ENCODE results near the gene CTSD. TPM values are rescaled to one million over a fixed set of nuclear protein-coding genes. Genes with fewer than 3 reads are reported as not detected.

Gene CTSD
- total RNA-seq, 1 donor from 2014 or later: 44.9 TPM

DNA sequence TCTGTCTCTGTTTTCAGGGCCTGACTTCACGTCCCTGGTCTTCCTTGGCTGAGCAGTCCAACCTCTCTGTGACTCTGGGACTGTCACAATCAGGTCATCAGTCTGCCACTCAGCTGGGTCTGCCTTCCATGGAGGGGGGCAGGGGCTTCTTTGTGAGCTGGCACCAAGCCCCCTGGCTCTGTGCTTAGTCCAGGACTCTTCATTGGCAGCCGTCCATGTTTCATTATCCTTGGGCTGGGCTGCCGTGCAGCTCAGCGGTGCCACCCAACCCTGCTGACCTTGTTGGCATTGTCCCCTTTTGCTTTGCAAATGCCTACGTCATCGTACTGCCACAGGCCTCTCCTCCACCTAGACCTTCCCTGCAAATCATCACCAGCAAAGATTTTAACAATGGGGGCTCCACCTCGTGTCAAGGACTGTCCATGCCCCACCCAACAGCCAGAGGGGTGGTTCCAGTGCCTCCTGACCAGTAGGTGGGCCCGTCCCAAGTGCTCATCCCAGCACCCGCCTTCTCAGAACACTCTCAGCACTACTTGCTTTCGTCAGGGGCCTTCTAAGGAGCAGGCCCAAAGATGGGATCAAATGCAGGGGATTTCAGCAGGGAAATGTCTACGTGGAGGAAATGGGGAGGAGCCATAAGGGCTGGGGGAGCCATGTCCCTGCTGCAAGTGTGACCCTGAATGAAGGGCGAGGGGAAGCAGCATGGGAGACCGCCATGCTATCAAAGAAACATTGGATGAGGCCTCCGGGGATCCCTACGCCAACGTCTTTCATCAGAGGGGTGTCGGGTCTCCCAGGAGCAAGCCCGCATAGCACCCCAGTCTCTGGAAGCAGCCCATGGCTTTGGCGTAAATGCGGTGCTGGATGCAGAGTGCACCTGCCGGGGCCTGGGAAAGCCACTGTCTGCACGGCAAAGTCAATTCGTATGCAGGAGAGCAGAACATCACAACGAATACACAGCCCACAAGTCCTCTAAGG, 48.5 kb downstream of the CTSD start:
- no peaks in the 10 kb centered on the region for H3K9me3 ChIP-seq (ENCODE audit: control insufficient read depth in 3 of 3, low read length in 3 of 3)
- H3K4me3 ChIP-seq (ENCODE audit: low read length in 3 of 3): no peak overlapping the region
- no peaks in the 10 kb centered on the region for H3K36me3 ChIP-seq (ENCODE audit: control insufficient read depth in 3 of 3, insufficient read depth in 3 of 3, low read length in 3 of 3)
- H3K4me1 ChIP-seq (ENCODE audit: control insufficient read depth in 3 of 3, insufficient read depth in 3 of 3, low read length in 3 of 3): peaks cover 0 to 9% (median 5%) of the 10 kb centered on the region in 3 donors
- H3K9ac ChIP-seq (ENCODE audit: low read depth in 1 of 3, low read length in 3 of 3): no peak overlapping the region
- H3K27ac ChIP-seq (ENCODE audit: low read depth, low read length): no peak overlapping the region
- no peaks in the 10 kb centered on the region for H3K27me3 ChIP-seq (ENCODE audit: control insufficient read depth in 3 of 3, insufficient read depth in 3 of 3, low read length in 3 of 3)

DNA sequence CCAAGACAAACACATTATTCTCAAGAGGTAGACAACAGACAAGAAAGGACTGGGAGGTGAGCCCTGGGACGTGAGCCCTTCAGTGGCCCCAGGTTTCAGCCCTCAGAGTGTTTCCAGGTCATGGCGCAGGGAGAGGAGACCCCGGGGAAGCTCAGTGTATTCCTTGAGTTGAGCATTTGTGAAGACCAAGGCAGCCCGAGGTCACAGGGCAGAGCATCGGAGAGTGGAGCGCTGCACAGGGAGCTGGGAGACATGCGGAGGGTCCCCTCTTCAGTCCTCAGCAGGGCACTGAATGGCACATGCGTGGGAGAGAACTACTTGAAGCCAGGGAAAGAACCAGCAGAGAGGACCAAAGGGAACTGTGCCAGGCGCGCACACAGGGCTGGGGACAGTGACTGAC, 55.0 kb downstream of the CTSD start:
- H3K36me3 ChIP-seq (ENCODE audit: control insufficient read depth in 3 of 3, insufficient read depth in 3 of 3, low read length in 3 of 3): no peaks in the 10 kb centered on the region
- H3K9me3 ChIP-seq (ENCODE audit: control insufficient read depth in 3 of 3, low read length in 3 of 3): no peaks in the 10 kb centered on the region
- H3K27me3 ChIP-seq (ENCODE audit: control insufficient read depth in 3 of 3, insufficient read depth in 3 of 3, low read length in 3 of 3): no peaks in the 10 kb centered on the region
- H3K27ac ChIP-seq (ENCODE audit: low read depth, low read length): no peak overlapping the region
- peaks cover 0 to 4% (median 0%) of the 10 kb centered on the region in 3 donors for H3K4me1 ChIP-seq (ENCODE audit: control insufficient read depth in 3 of 3, insufficient read depth in 3 of 3, low read length in 3 of 3)
- no peak overlapping the region for H3K9ac ChIP-seq (ENCODE audit: low read depth in 1 of 3, low read length in 3 of 3)
- no peak overlapping the region for H3K4me3 ChIP-seq (ENCODE audit: low read length in 3 of 3)

DNA sequence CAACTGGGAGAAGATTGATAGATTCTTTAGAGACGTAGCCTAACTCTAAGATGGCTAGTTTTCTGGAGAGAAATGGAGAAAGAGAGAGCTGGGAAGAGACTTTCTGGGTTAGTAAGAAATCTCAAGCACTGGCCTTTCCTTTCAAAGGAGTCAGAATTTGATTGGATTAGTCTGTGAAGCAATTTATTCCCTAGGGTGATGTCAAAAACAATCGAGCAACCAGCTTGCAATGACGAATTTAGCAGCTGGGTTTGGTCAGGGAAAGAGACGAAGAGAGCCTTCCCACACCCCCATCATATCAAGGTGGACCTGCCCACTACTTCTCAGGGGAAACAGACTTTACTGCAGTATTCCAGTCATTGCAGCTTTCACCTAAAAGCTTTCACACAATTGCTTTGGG, 56.0 kb downstream of the CTSD start:
- no peaks in the 10 kb centered on the region for H3K27me3 ChIP-seq (ENCODE audit: control insufficient read depth in 3 of 3, insufficient read depth in 3 of 3, low read length in 3 of 3)

DNA sequence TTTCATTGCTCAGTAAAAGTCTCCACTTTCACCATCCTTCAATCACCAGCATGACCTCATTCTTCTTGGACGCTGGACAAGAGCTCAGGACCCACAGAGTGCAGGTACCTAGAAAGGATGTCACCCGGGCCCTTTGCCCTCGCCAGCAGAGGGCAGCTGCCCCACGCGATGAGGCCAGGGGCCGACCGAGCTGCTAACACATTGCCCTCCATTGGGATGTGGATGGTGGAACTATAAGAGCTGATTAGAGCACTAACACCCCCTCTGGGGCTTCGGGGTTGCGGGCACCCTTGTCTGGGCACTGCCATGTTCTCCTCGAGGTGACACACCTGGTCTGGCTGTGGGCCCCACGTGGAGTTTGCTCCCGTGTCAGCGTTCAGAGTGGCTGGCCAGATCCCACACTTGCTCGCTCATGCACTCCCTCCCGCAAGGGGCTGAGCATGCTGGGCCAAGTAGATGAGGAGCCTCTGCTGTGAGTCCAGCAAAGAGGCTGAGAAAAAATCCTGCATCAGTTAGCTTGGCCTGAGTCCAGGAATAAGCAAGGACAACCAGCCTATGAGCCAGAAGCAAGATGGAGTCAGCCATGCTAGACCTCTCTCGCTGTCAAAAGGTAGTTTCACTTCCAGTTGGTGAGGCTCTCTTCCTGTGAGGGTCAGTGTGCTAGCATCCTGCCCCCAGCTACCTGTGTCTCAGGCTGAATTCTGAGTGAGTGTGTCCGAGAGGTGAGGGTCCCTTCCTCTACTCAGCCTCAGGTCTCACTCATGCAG, 56.9 kb downstream of the CTSD start:
- Histone ChIP-seq H3K27ac (ENCODE audit: low read depth, low read length) (no peak overlapping the region), H3K4me1 (ENCODE audit: control insufficient read depth in 3 of 3, insufficient read depth in 3 of 3, low read length in 3 of 3) (peaks cover 0 to 4% (median 0%) of the 10 kb centered on the region in 3 donors), H3K27me3 (ENCODE audit: control insufficient read depth in 3 of 3, insufficient read depth in 3 of 3, low read length in 3 of 3) (no peaks in the 10 kb centered on the region), H3K36me3 (ENCODE audit: control insufficient read depth in 3 of 3, insufficient read depth in 3 of 3, low read length in 3 of 3) (no peaks in the 10 kb centered on the region), H3K4me3 (ENCODE audit: low read length in 3 of 3) (no peak overlapping the region), H3K9ac (ENCODE audit: low read depth in 1 of 3, low read length in 3 of 3) (no peak overlapping the region), H3K9me3 (ENCODE audit: control insufficient read depth in 3 of 3, low read length in 3 of 3) (no peaks in the 10 kb centered on the region)

More for the DNA sequence above, 56.0 kb downstream of the CTSD start:
- Histone ChIP-seq H3K36me3 (ENCODE audit: control insufficient read depth in 3 of 3, insufficient read depth in 3 of 3, low read length in 3 of 3) (no peaks in the 10 kb centered on the region), H3K4me3 (ENCODE audit: low read length in 3 of 3) (no peak overlapping the region), H3K27ac (ENCODE audit: low read depth, low read length) (no peak overlapping the region), H3K9me3 (ENCODE audit: control insufficient read depth in 3 of 3, low read length in 3 of 3) (no peaks in the 10 kb centered on the region), H3K4me1 (ENCODE audit: control insufficient read depth in 3 of 3, insufficient read depth in 3 of 3, low read length in 3 of 3) (peaks cover 0 to 4% (median 0%) of the 10 kb centered on the region in 3 donors), H3K9ac (ENCODE audit: low read depth in 1 of 3, low read length in 3 of 3) (no peak overlapping the region)

DNA sequence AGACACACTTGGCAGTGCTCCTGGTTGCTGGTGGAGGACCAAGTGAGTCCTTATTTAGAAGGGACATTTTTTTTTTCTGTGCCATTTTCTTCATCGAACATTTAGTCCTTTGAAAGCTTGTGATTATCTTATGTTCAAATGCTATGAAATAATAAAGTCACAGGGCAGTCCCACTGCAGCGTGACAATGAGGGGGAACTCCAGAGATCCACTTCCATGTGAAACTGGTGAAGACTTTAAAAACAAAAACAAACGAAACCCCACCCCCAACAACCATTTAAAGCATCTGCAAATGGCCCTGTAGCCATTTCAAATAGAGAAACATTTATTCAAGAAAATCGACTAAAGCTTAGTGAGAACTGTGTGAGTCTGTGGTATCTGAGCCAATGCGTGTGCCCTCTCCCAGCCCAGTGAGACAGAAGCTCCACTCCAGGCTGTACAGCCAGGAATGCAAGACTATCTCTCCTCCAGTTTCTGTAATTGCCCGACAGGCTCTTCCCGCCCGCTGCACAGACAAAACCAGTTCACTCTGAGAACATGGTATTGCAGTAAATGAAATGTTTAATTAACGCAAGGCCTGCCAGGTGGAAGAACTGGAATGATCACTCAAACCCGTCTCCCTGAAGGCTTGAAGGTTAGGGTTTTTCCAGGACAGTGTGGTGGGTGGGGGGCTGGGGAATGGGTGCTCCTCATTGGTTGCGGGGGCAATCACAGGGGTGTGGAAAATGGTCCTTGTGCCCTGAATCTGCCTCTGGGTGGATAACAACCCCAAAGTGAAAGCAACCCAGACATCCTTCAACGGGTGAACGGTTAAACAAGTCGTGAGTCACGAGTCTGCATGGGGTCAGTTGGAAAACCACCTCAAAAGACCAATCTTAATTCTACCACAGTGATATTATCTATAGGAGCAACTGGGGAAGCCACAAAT, 58.3 kb downstream of the CTSD start:
- peaks cover 0 to 11% (median 5%) of the 10 kb centered on the region in 3 donors for H3K27me3 ChIP-seq (ENCODE audit: control insufficient read depth in 3 of 3, insufficient read depth in 3 of 3, low read length in 3 of 3)
- H3K9me3 ChIP-seq (ENCODE audit: control insufficient read depth in 3 of 3, low read length in 3 of 3): no peaks in the 10 kb centered on the region
- H3K4me3 ChIP-seq (ENCODE audit: low read length in 3 of 3): no peak overlapping the region
- H3K27ac ChIP-seq (ENCODE audit: low read depth, low read length): no peak overlapping the region
- H3K4me1 ChIP-seq (ENCODE audit: control insufficient read depth in 3 of 3, insufficient read depth in 3 of 3, low read length in 3 of 3): peaks cover 0 to 4% (median 0%) of the 10 kb centered on the region in 3 donors
- no peaks in the 10 kb centered on the region for H3K36me3 ChIP-seq (ENCODE audit: control insufficient read depth in 3 of 3, insufficient read depth in 3 of 3, low read length in 3 of 3)
- no peak overlapping the region for H3K9ac ChIP-seq (ENCODE audit: low read depth in 1 of 3, low read length in 3 of 3)

DNA sequence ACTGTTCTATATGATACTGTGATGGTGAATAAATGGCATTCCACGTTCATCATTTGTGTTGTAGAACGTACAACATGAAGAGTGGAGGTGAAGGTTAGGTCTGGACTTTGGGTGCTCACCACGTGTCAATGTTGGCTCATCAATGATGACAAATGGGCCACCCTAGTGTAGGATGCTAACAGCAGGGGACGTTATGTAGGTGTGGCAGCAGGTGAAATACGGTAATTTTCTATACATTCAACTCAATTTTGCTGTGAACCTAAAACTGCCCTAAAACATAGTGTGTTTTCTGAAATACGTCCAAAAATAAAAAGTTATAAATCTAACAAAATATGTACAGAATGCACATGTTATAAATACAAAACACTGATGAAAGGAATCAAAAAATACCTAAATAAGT, 60.6 kb downstream of the CTSD start:
- Histone ChIP-seq H3K4me3 (ENCODE audit: low read length in 3 of 3) (no peak overlapping the region), H3K27ac (ENCODE audit: low read depth, low read length) (no peak overlapping the region), H3K4me1 (ENCODE audit: control insufficient read depth in 3 of 3, insufficient read depth in 3 of 3, low read length in 3 of 3) (peaks cover 0 to 4% (median 0%) of the 10 kb centered on the region in 3 donors), H3K9me3 (ENCODE audit: control insufficient read depth in 3 of 3, low read length in 3 of 3) (no peaks in the 10 kb centered on the region), H3K27me3 (ENCODE audit: control insufficient read depth in 3 of 3, insufficient read depth in 3 of 3, low read length in 3 of 3) (peaks cover 5 to 17% (median 12%) of the 10 kb centered on the region in 3 donors), H3K36me3 (ENCODE audit: control insufficient read depth in 3 of 3, insufficient read depth in 3 of 3, low read length in 3 of 3) (no peaks in the 10 kb centered on the region), H3K9ac (ENCODE audit: low read depth in 1 of 3, low read length in 3 of 3) (no peak overlapping the region)

Other genes with a start within 250 kb of the CTSD start
- 0.52 TPM for gene DUSP8, start 191.7 kb downstream of the CTSD start, total RNA-seq
- not detected for gene KRTAP5-1, start 178.6 kb downstream of the CTSD start, total RNA-seq
- gene KRTAP5-2, start 165.6 kb downstream of the CTSD start, total RNA-seq: not detected
- not detected for gene KRTAP5-3, start 155.5 kb downstream of the CTSD start, total RNA-seq
- not detected for gene KRTAP5-4, start 141.8 kb downstream of the CTSD start, total RNA-seq
- not detected for gene KRTAP5-5, start 134.2 kb downstream of the CTSD start, total RNA-seq
- not detected for gene KRTAP5-6, start 66.7 kb downstream of the CTSD start, total RNA-seq
- gene IFITM10, start 13.3 kb downstream of the CTSD start, total RNA-seq: not detected
- not detected for gene SYT8, start 71.1 kb upstream of the CTSD start, total RNA-seq
- 2,937 TPM for gene TNNI2, start 75.1 kb upstream of the CTSD start, total RNA-seq
- 29.2 TPM for gene LSP1, start 89.2 kb upstream of the CTSD start, total RNA-seq
- gene PRR33, start 128.0 kb upstream of the CTSD start, total RNA-seq: 1.0 TPM
- 4,042 TPM for gene TNNT3, start 155.8 kb upstream of the CTSD start, total RNA-seq
- gene MRPL23, start 183.4 kb upstream of the CTSD start, total RNA-seq: 12.0 TPM
- gene H19, start 233.9 kb upstream of the CTSD start, total RNA-seq: 27,241 TPM